Measurements from ENCODE around the gene CDH5.

DNA sequence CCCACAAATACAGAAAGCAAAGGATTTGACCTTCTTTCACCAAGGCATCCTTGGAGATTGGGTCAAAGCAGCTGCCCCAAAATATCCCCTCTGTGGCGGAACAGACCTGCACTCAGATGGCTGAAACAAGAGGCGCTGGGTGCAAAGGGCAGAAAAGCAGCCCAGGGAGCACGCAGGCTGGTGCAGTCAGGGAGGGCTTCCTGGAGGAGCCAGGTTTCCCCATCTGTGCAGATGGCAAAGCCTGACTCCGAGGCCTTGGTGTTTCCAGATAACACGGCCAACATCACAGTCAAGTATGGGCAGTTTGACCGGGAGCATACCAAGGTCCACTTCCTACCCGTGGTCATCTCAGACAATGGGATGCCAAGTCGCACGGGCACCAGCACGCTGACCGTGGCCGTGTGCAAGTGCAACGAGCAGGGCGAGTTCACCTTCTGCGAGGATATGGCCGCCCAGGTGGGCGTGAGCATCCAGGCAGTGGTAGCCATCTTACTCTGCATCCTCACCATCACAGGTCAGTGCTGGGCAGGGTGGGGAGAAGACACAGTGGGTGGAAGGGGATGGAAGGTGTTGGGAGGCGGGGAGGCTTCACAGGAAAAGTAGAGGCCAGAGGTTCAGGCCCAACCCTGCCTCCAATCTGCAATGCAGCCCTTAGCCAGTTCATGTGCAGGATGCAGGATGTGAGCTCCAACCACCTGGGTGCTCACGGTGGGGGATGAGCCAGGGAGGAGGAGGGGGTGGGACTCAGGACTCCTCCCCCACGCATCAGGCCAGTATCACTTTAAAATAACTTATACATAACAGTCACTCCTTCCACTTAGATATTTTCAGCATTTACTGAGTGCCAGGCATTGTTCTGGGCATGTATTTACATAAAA is 34.3 kb downstream of the CDH5 start:
- no peak for TF ChIP-seq EZH2phosphoT487 (IDR thresholded peaks at IDR 0.05; ENCODE audit: borderline replicate concordance, low read depth)
- TF ChIP-seq, protein P1, sequence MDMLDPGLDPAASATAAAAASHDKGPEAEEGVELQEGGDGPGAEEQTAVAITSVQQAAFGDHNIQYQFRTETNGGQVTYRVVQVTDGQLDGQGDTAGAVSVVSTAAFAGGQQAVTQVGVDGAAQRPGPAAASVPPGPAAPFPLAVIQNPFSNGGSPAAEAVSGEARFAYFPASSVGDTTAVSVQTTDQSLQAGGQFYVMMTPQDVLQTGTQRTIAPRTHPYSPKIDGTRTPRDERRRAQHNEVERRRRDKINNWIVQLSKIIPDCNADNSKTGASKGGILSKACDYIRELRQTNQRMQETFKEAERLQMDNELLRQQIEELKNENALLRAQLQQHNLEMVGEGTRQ (IDR thresholded peaks at IDR 0.05; ENCODE audit: borderline replicate concordance, low read depth, low read length), result no peak
- TF ChIP-seq, protein P2, sequence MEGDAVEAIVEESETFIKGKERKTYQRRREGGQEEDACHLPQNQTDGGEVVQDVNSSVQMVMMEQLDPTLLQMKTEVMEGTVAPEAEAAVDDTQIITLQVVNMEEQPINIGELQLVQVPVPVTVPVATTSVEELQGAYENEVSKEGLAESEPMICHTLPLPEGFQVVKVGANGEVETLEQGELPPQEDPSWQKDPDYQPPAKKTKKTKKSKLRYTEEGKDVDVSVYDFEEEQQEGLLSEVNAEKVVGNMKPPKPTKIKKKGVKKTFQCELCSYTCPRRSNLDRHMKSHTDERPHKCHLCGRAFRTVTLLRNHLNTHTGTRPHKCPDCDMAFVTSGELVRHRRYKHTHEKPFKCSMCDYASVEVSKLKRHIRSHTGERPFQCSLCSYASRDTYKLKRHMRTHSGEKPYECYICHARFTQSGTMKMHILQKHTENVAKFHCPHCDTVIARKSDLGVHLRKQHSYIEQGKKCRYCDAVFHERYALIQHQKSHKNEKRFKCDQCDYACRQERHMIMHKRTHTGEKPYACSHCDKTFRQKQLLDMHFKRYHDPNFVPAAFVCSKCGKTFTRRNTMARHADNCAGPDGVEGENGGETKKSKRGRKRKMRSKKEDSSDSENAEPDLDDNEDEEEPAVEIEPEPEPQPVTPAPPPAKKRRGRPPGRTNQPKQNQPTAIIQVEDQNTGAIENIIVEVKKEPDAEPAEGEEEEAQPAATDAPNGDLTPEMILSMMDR (IDR thresholded peaks at IDR 0.05), result no peak
- TF ChIP-seq YY1 (IDR thresholded peaks at IDR 0.05; ENCODE audit: low read depth), result no peak
- no peak for TF ChIP-seq MAX (IDR thresholded peaks at IDR 0.05; ENCODE audit: low read depth)
- no peak for TF ChIP-seq RCOR1 (IDR thresholded peaks at IDR 0.05; ENCODE audit: low read length)
- TF ChIP-seq CHD2 (IDR thresholded peaks at IDR 0.05; ENCODE audit: low read length, partially characterized antibody), result no peak
- no peak for TF ChIP-seq GABPA (IDR thresholded peaks at IDR 0.05; ENCODE audit: low read depth)
- no peak for TF ChIP-seq FOXM1 (IDR thresholded peaks at IDR 0.05; ENCODE audit: low read depth)
- TF ChIP-seq MXI1 (IDR thresholded peaks at IDR 0.05; ENCODE audit: low read depth, low read length), result no peak
- TF ChIP-seq JUND (IDR thresholded peaks at IDR 0.05), result no peak
- TF ChIP-seq, protein P3, sequence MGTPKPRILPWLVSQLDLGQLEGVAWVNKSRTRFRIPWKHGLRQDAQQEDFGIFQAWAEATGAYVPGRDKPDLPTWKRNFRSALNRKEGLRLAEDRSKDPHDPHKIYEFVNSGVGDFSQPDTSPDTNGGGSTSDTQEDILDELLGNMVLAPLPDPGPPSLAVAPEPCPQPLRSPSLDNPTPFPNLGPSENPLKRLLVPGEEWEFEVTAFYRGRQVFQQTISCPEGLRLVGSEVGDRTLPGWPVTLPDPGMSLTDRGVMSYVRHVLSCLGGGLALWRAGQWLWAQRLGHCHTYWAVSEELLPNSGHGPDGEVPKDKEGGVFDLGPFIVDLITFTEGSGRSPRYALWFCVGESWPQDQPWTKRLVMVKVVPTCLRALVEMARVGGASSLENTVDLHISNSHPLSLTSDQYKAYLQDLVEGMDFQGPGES (IDR thresholded peaks at IDR 0.05; ENCODE audit: low read depth, low read length), result no peak
